Neural cell (in vitro differentiated cells): ENCODE data around the gene TNFAIP8L3. TPM values are rescaled to one million over a fixed set of nuclear protein-coding genes. Genes with fewer than 3 reads are reported as not detected.
"Not testable (repeated sequence)": the region's sequence is repeated elsewhere in the genome, so short reads cannot be mapped to it uniquely, and the experiment has no call there.

ENCODE experiments used
- H2AFZ ChIP-seq: fragments of 200-600, 300-800 bp; sonication (generic), shearing (Covaris generic); 2 replicates; pipeline ENCODE4 v1.6.0; 2014; ENCODE audit warnings: low read depth, mild to moderate bottlenecking, antibody characterized with exemption, low read length, moderate library complexity
- H3F3A ChIP-seq: fragments of 200-600 bp; shearing (Covaris generic); 2 replicates; pipeline ENCODE4 v1.6.1; 2016; ENCODE audit warnings: mild to moderate bottlenecking, moderate library complexity, mixed read lengths, antibody characterized with exemption, low read length; ENCODE audit not compliant: insufficient read depth, poor library complexity, severe bottlenecking
- H3K27ac ChIP-seq: fragments of 200-600, 300-800 bp; sonication (generic), shearing (Covaris generic); 2 replicates; pipeline ENCODE4 v1.5.1; 2014; ENCODE audit warnings: mild to moderate bottlenecking, low read length, moderate library complexity
- H3K27me3 ChIP-seq: fragments of 300-800, 200-600 bp; sonication (generic), shearing (Covaris generic); 2 replicates; pipeline ENCODE4 v1.6.0; 2014; ENCODE audit warnings: mild to moderate bottlenecking, low read depth, low read length, moderate library complexity; ENCODE audit not compliant: insufficient read depth
- H3K36me3 ChIP-seq: fragments of 300-800, 200-600 bp; sonication (generic), shearing (Covaris generic); 2 replicates; pipeline ENCODE4 v1.5.1; 2014; ENCODE audit warnings: mild to moderate bottlenecking, antibody characterized with exemption, low read length, moderate library complexity; ENCODE audit not compliant: insufficient read depth
- H3K4me2 ChIP-seq: fragments of 300-800, 200-600 bp; sonication (generic), shearing (Covaris generic); 2 replicates; pipeline ENCODE4 v1.6.0; 2014; ENCODE audit warnings: mild to moderate bottlenecking, low read length
- H3K4me3 ChIP-seq: fragments of 300-800, 200-600 bp; sonication (generic), shearing (Covaris generic); 2 replicates; pipeline ENCODE4 v1.5.1; 2014; ENCODE audit warnings: mild to moderate bottlenecking, low read length, moderate library complexity
- H3K79me2 ChIP-seq: fragments of 200-600 bp; shearing (Covaris generic); replicated peaks from 2 replicates; pipeline ENCODE4 v1.6.0; 2014; ENCODE audit warnings: mild to moderate bottlenecking, low read length, moderate library complexity; ENCODE audit not compliant: insufficient read depth
- H3K9ac ChIP-seq: fragments of 300-800, 200-600 bp; sonication (generic), shearing (Covaris generic); 2 replicates; pipeline ENCODE4 v1.6.1; 2016; ENCODE audit warnings: mild to moderate bottlenecking, low read length, mixed read lengths
- H3K9me2 ChIP-seq: fragments of 200-600 bp; shearing (Covaris generic); 2 replicates; pipeline ENCODE4 v1.6.1; 2016; ENCODE audit warnings: mild to moderate bottlenecking, low read length, mixed read lengths; ENCODE audit not compliant: insufficient read depth
- H3K9me3 ChIP-seq: fragments of 200-600, 300-800 bp; sonication (generic), shearing (Covaris generic); 2 replicates; pipeline ENCODE4 v1.6.1; 2016; ENCODE audit warnings: mild to moderate bottlenecking, mixed run types, low read length, moderate library complexity, mixed read lengths
- H4K20me1 ChIP-seq: fragments of 200-600 bp; shearing (Covaris generic); 2 replicates; pipeline ENCODE4 v1.6.1; 2016; ENCODE audit warnings: mild to moderate bottlenecking, mixed run types; ENCODE audit not compliant: insufficient read depth
- CTCF ChIP-seq: fragments of 450-650 bp; IDR thresholded peaks from 2 replicates; pipeline ENCODE4 v1.5.1; 2014; ENCODE audit warnings: antibody characterized with exemption, mild to moderate bottlenecking, moderate library complexity; ENCODE audit not compliant: poor library complexity, severe bottlenecking
- EP300 ChIP-seq: fragments of 450-650 bp; conservative IDR thresholded peaks from 2 replicates; pipeline ENCODE4 v1.6.1; 2014; ENCODE audit warnings: antibody characterized with exemption, mild to moderate bottlenecking, moderate library complexity; ENCODE audit not compliant: poor library complexity, severe bottlenecking
- EZH2 ChIP-seq: fragments of 200-600, 300-800 bp; shearing (Covaris generic), sonication (generic); IDR thresholded peaks from 2 replicates; pipeline ENCODE4 v1.6.1; 2014; ENCODE audit warnings: antibody characterized with exemption, low read length, borderline replicate concordance, mild to moderate bottlenecking; ENCODE audit not compliant: insufficient read depth, poor library complexity, severe bottlenecking
- MXI1 ChIP-seq: fragments of 450-650 bp; conservative IDR thresholded peaks from 2 replicates; pipeline ENCODE4 v1.6.1; 2014; ENCODE audit warnings: antibody characterized with exemption, mild to moderate bottlenecking; ENCODE audit not compliant: poor library complexity, severe bottlenecking
- POLR2AphosphoS5 ChIP-seq: IDR thresholded peaks from 2 replicates; pipeline ENCODE4 v1.6.1; 2012
- RAD21 ChIP-seq: fragments of 450-650 bp; conservative IDR thresholded peaks from 2 replicates; pipeline ENCODE4 v1.6.1; 2014; ENCODE audit warnings: antibody characterized with exemption, mild to moderate bottlenecking, moderate library complexity
- REST ChIP-seq: IDR thresholded peaks from 2 replicates; pipeline ENCODE4 v1.6.1; 2012; ENCODE audit warnings: borderline replicate concordance
- SMC3 ChIP-seq: fragments of 450-650 bp; conservative IDR thresholded peaks from 2 replicates; pipeline ENCODE4 v1.6.1; 2014; ENCODE audit warnings: antibody characterized with exemption, mild to moderate bottlenecking, moderate library complexity; ENCODE audit not compliant: poor library complexity
- TAF1 ChIP-seq: IDR thresholded peaks from 2 replicates; pipeline ENCODE4 v1.6.1; 2012; ENCODE audit warnings: low read depth
- polyA plus RNA-seq: library from polyadenylated mRNA; depleted of rRNA; stranded (reverse); fragments of >200 nt; gene quantifications from 2 replicates; pipeline ENCODE4 v1.2.3, GENCODE V29; 2014

Gene TNFAIP8L3
- polyA plus RNA-seq, 1 donor from 2014 or later: 0.16 TPM

GRCh38 chr15:51144021-51144532 lies 49.4 kb upstream of the TNFAIP8L3 start:
- no peak overlapping the region for H3K4me2 ChIP-seq
- no peaks in the 10 kb centered on the region for H3K9me2 ChIP-seq
- H4K20me1 ChIP-seq: no peaks in the 10 kb centered on the region
- no peak overlapping the region for H3K4me3 ChIP-seq
- TF ChIP-seq SMC3 (no peak), EP300 (no peak), EZH2 (no peak), RAD21 (no peak), MXI1 (no peak), POLR2AphosphoS5 (no peak), CTCF (no peak), REST (no peak), TAF1 (no peak)
- no peaks in the 10 kb centered on the region for H3F3A ChIP-seq
- no peak overlapping the region for H3K9ac ChIP-seq
- no peaks in the 10 kb centered on the region for H3K27me3 ChIP-seq
- H3K9me3 ChIP-seq: no peaks in the 10 kb centered on the region
- H2AFZ ChIP-seq: no peak overlapping the region
- H3K36me3 ChIP-seq: no peaks in the 10 kb centered on the region
- H3K79me2 ChIP-seq: no peaks in the 10 kb centered on the region
- H3K27ac ChIP-seq: no peak overlapping the region

- not testable (repeated sequence) for H3K9me2 ChIP-seq, H3K27ac ChIP-seq, H4K20me1 ChIP-seq, H3K27me3 ChIP-seq, H3K79me2 ChIP-seq, H2AFZ ChIP-seq, H3K4me3 ChIP-seq, H3K9ac ChIP-seq, H3K9me3 ChIP-seq, H3K36me3 ChIP-seq, H3F3A ChIP-seq, H3K4me2 ChIP-seq
These were observed 45.6 kb upstream of the TNFAIP8L3 start for GRCh38 chr15:51140347-51140746.

- TF ChIP-seq EP300 (no peak), TAF1 (no peak), MXI1 (no peak), POLR2AphosphoS5 (no peak), EZH2 (no peak), RAD21 (no peak), CTCF (no peak), SMC3 (no peak), REST (no peak)
- no peak overlapping the region for H3K27ac ChIP-seq
These were observed 44.4 kb upstream of the TNFAIP8L3 start for GRCh38 chr15:51139091-51139490.

More at GRCh38 chr15:51139091-51139490, 44.4 kb upstream of the TNFAIP8L3 start:
- no peaks in the 10 kb centered on the region for H4K20me1 ChIP-seq
- H3K27me3 ChIP-seq: no peaks in the 10 kb centered on the region
- no peaks in the 10 kb centered on the region for H3K36me3 ChIP-seq
- no peaks in the 10 kb centered on the region for H3K9me3 ChIP-seq
- no peaks in the 10 kb centered on the region for H3F3A ChIP-seq
- H3K4me2 ChIP-seq: no peak overlapping the region
- no peak overlapping the region for H2AFZ ChIP-seq
- H3K9me2 ChIP-seq: no peaks in the 10 kb centered on the region
- no peak overlapping the region for H3K4me3 ChIP-seq
- H3K79me2 ChIP-seq: no peaks in the 10 kb centered on the region
- H3K9ac ChIP-seq: no peak overlapping the region
